Neural progenitor cell (in vitro differentiated cells): ENCODE data around the gene ARHGAP15. TPM values are rescaled to one million over a fixed set of nuclear protein-coding genes. Genes with fewer than 3 reads are reported as not detected.

Source experiments
- DNase-seq: peaks from one replicate; pipeline ENCODE4 v3.0.0-alpha.2; 2016; ENCODE audit warnings: low spot score
- H2AFZ ChIP-seq: fragments of 200-600 bp; sonication (generic); replicated peaks from 2 replicates; pipeline ENCODE4 v1.6.1; 2016; ENCODE audit warnings: antibody characterized with exemption
- H3F3A ChIP-seq: fragments of 200-600 bp; sonication (generic); 2 replicates; pipeline ENCODE4 v1.6.1; 2016; ENCODE audit warnings: antibody characterized with exemption, low read depth
- H3K27ac ChIP-seq: fragments of 200-600 bp; sonication (generic); 2 replicates; pipeline ENCODE4 v1.5.1; 2016; ENCODE audit warnings: mild to moderate bottlenecking
- H3K27me3 ChIP-seq: fragments of 200-600 bp; sonication (generic); 2 replicates; pipeline ENCODE4 v1.6.1; 2016; ENCODE audit warnings: mild to moderate bottlenecking, moderate library complexity
- H3K36me3 ChIP-seq: fragments of 200-600 bp; sonication (generic); 2 replicates; pipeline ENCODE4 v1.5.1; 2016
- H3K4me1 ChIP-seq: fragments of 200-600 bp; sonication (generic); 2 replicates; pipeline ENCODE4 v1.6.1; 2016; ENCODE audit warnings: mixed run types
- H3K4me2 ChIP-seq: fragments of 200-600 bp; sonication (generic); 2 replicates; pipeline ENCODE4 v1.6.1; 2016
- H3K4me3 ChIP-seq: fragments of 200-600 bp; sonication (generic); 2 replicates; pipeline ENCODE4 v1.5.1; 2016
- H3K79me2 ChIP-seq: fragments of 200-600 bp; sonication (generic); 2 replicates; pipeline ENCODE4 v1.6.1; 2016; ENCODE audit warnings: low read depth
- H3K9ac ChIP-seq: fragments of 200-600 bp; sonication (generic); 2 replicates; pipeline ENCODE4 v1.6.1; 2016
- H3K9me3 ChIP-seq: fragments of 200-600 bp; sonication (generic); 2 replicates; pipeline ENCODE4 v1.5.1; 2016; ENCODE audit warnings: low read depth
- H4K20me1 ChIP-seq: fragments of 200-600 bp; sonication (generic); 2 replicates; pipeline ENCODE4 v1.6.1; 2016; ENCODE audit warnings: low read depth
- H3K27ac Mint-ChIP-seq: 3 replicates; pipeline ENCODE4 v1.8.0; 2021; ENCODE audit warnings: mixed read lengths
- H3K27me3 Mint-ChIP-seq: 2 replicates; pipeline ENCODE4 v1.8.0; 2022; ENCODE audit warnings: low read depth, mild to moderate bottlenecking, inconsistent platforms, moderate library complexity, mixed read lengths; ENCODE audit not compliant: insufficient read depth
- H3K36me3 Mint-ChIP-seq: 3 replicates; pipeline ENCODE4 v1.8.0; 2021; ENCODE audit warnings: mixed read lengths
- H3K4me1 Mint-ChIP-seq: 3 replicates; pipeline ENCODE4 v1.8.0; 2021; ENCODE audit warnings: mixed read lengths
- H3K4me3 Mint-ChIP-seq: 3 replicates; pipeline ENCODE4 v1.8.0; 2021; ENCODE audit warnings: mild to moderate bottlenecking, moderate library complexity, mixed read lengths
- H3K9me3 Mint-ChIP-seq: 3 replicates; pipeline ENCODE4 v1.8.0; 2020; ENCODE audit warnings: mixed read lengths
- CTCF ChIP-seq: fragments of 200-600 bp; sonication (generic); IDR thresholded peaks from 2 replicates; pipeline ENCODE4 v1.5.1; 2017; ENCODE audit warnings: antibody characterized with exemption, mild to moderate bottlenecking
- EZH2 ChIP-seq: fragments of 200-600 bp; sonication (generic); IDR thresholded peaks from 2 replicates; pipeline ENCODE4 v1.6.1; 2017; ENCODE audit warnings: antibody characterized with exemption, mild to moderate bottlenecking, moderate library complexity
- EZH2phosphoT487 ChIP-seq: fragments of 200-600 bp; sonication (generic); IDR thresholded peaks from 2 replicates; pipeline ENCODE4 v1.6.1; 2017; ENCODE audit warnings: antibody characterized with exemption
- total RNA-seq: library from RNA; depleted of rRNA; stranded (reverse); fragments of >200 nt; gene quantifications from 2 replicates; pipeline ENCODE4 v1.2.3, GENCODE V29; 2015; ENCODE audit warnings: low replicate concordance

The ARHGAP15 gene
- total RNA-seq, 1 donor from 2014 or later: 5.9 TPM

GRCh38 chr2:143361346-143361745, 232.1 kb downstream of the ARHGAP15 start:
- TF ChIP-seq CTCF (no peak), EZH2phosphoT487 (no peak), EZH2 (no peak)
- Mint-ChIP-seq H3K4me1 (peaks cover 2% of the 10 kb centered on the region), H3K36me3 (no peaks in the 10 kb centered on the region), H3K27ac (no peak overlapping the region), H3K27me3 (peaks cover 2% of the 10 kb centered on the region), H3K9me3 (no peaks in the 10 kb centered on the region), H3K4me3 (no peak overlapping the region)
- Histone ChIP-seq H2AFZ (no peak overlapping the region), H3F3A (no peaks in the 10 kb centered on the region), H3K27me3 (no peaks in the 10 kb centered on the region), H3K36me3 (no peaks in the 10 kb centered on the region), H3K9ac (no peak overlapping the region), H3K4me3 (no peak overlapping the region), H3K27ac (no peak overlapping the region), H3K4me2 (no peak overlapping the region), H4K20me1 (no peaks in the 10 kb centered on the region), H3K4me1 (no peaks in the 10 kb centered on the region), H3K79me2 (no peaks in the 10 kb centered on the region), H3K9me3 (no peaks in the 10 kb centered on the region)
- DNase-seq: no peak

GRCh38 chr2:143371616-143372015, 242.4 kb downstream of the ARHGAP15 start:
- Histone ChIP-seq H3K36me3 (no peaks in the 10 kb centered on the region), H3K79me2 (no peaks in the 10 kb centered on the region), H3K4me1 (no peaks in the 10 kb centered on the region), H3K4me2 (no peak overlapping the region), H3K9me3 (no peaks in the 10 kb centered on the region), H3K27ac (no peak overlapping the region), H3K27me3 (no peaks in the 10 kb centered on the region), H3K4me3 (no peak overlapping the region), H3F3A (no peaks in the 10 kb centered on the region), H2AFZ (no peak overlapping the region), H4K20me1 (no peaks in the 10 kb centered on the region), H3K9ac (no peak overlapping the region)
- no peaks in the 10 kb centered on the region for H3K36me3 Mint-ChIP-seq
- no peak overlapping the region for H3K4me3 Mint-ChIP-seq
- peaks cover 3% of the 10 kb centered on the region for H3K4me1 Mint-ChIP-seq
- TF ChIP-seq EZH2phosphoT487: no peak
- TF ChIP-seq CTCF: no peak
- TF ChIP-seq EZH2: no peak
- DNase-seq: no peak
- no peaks in the 10 kb centered on the region for H3K27me3 Mint-ChIP-seq
- H3K9me3 Mint-ChIP-seq: no peaks in the 10 kb centered on the region
- H3K27ac Mint-ChIP-seq: no peak overlapping the region

- Histone ChIP-seq H3K27ac (no peak overlapping the region), H2AFZ (no peak overlapping the region), H3K4me1 (no peaks in the 10 kb centered on the region), H3K9me3 (no peaks in the 10 kb centered on the region), H3K9ac (no peak overlapping the region), H4K20me1 (no peaks in the 10 kb centered on the region), H3K4me3 (no peak overlapping the region), H3K27me3 (no peaks in the 10 kb centered on the region), H3F3A (no peaks in the 10 kb centered on the region), H3K36me3 (no peaks in the 10 kb centered on the region), H3K4me2 (no peak overlapping the region), H3K79me2 (no peaks in the 10 kb centered on the region)
- Mint-ChIP-seq H3K36me3 (no peaks in the 10 kb centered on the region), H3K9me3 (no peaks in the 10 kb centered on the region), H3K27me3 (no peaks in the 10 kb centered on the region), H3K4me1 (peaks cover 3% of the 10 kb centered on the region), H3K4me3 (no peak overlapping the region), H3K27ac (no peak overlapping the region)
- no peak for DNase-seq
- TF ChIP-seq EZH2phosphoT487 (no peak), CTCF (no peak), EZH2 (no peak)
These were observed 246.2 kb downstream of the ARHGAP15 start for GRCh38 chr2:143375384-143375880.
